PC-3 (cell line): ENCODE results near the gene PTPRQ.

Experiments used
- EZH2 ChIP-seq: fragments of 300-600 bp; sonication (generic); IDR thresholded peaks from one replicate; pipeline ENCODE4 v1.6.1; 2017; ENCODE audit warnings: antibody characterized with exemption, mild to moderate bottlenecking, low read length; ENCODE audit not compliant: unreplicated experiment
- TF ChIP-seq, protein P1 (sequence below): fragments of 300-600 bp; sonication (generic); conservative IDR thresholded peaks from 2 replicates; pipeline ENCODE4 v1.5.1; 2017; ENCODE audit warnings: antibody characterized with exemption, low read depth, mild to moderate bottlenecking, low read length

DNA sequence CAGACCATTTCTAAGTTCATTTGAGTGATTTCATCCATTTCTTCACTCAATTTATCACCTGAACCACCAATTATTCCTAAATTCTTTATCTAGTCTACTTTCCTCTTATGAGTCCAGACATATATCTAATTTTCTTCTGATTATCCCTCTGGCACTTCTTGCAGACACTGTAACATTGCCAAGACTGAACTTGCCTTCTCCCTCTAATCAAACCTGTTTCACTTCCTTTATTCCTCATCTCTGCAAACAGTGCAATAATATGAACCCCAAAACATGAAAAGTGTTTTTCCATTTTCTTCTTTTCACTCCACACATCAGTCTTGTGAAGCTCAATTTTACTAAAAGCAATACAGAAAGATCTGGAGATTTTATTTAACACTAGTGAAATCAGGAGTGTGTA is 37.8 kb upstream of the PTPRQ start:
- no peak for TF ChIP-seq EZH2
- TF ChIP-seq, protein P1, sequence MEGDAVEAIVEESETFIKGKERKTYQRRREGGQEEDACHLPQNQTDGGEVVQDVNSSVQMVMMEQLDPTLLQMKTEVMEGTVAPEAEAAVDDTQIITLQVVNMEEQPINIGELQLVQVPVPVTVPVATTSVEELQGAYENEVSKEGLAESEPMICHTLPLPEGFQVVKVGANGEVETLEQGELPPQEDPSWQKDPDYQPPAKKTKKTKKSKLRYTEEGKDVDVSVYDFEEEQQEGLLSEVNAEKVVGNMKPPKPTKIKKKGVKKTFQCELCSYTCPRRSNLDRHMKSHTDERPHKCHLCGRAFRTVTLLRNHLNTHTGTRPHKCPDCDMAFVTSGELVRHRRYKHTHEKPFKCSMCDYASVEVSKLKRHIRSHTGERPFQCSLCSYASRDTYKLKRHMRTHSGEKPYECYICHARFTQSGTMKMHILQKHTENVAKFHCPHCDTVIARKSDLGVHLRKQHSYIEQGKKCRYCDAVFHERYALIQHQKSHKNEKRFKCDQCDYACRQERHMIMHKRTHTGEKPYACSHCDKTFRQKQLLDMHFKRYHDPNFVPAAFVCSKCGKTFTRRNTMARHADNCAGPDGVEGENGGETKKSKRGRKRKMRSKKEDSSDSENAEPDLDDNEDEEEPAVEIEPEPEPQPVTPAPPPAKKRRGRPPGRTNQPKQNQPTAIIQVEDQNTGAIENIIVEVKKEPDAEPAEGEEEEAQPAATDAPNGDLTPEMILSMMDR, result no peak
